Liver (tissue), 9 donors: ENCODE results near the gene CDH4. TPM values are rescaled to one million over a fixed set of nuclear protein-coding genes. Genes with fewer than 3 reads are reported as not detected.

Experiments
- DNase-seq: peaks from one replicate; pipeline ENCODE4 v3.0.0-alpha.2; 2017; ENCODE audit warnings: low spot score
- H3K27ac ChIP-seq, 2 donors: one replicate each; pipeline ENCODE4 v1.7.0; 2013; ENCODE audit warnings: inconsistent platforms in 2 of 2, low read length in 2 of 2, control low read depth in 1 of 2, low read depth in 1 of 2, mild to moderate bottlenecking in 1 of 2
- H3K27me3 ChIP-seq, 4 donors: one replicate each; pipeline versions ENCODE4 v1.6.1 to v1.7.0; 2013; ENCODE audit warnings: low read length in 3 of 4, inconsistent platforms in 1 of 4, mild to moderate bottlenecking in 1 of 4, moderate library complexity in 1 of 4; ENCODE audit not compliant: control insufficient read depth in 4 of 4, insufficient read depth in 4 of 4
- H3K36me3 ChIP-seq, 4 donors: one replicate each; pipeline versions ENCODE4 v1.6.1 to v1.7.0; 2013; ENCODE audit warnings: low read length in 3 of 4, mild to moderate bottlenecking in 3 of 4, low read depth in 1 of 4, moderate library complexity in 1 of 4; ENCODE audit not compliant: control insufficient read depth in 4 of 4, insufficient read depth in 3 of 4
- H3K4me1 ChIP-seq, 4 donors: one replicate each; pipeline versions ENCODE4 v1.6.1 to v1.7.0; 2013; ENCODE audit warnings: low read length in 3 of 4, mild to moderate bottlenecking in 3 of 4, moderate library complexity in 1 of 4; ENCODE audit not compliant: control insufficient read depth in 4 of 4, insufficient read depth in 4 of 4
- H3K4me3 ChIP-seq, 3 donors: one replicate each; pipeline versions ENCODE4 v1.6.1 to v1.7.0; 2013; ENCODE audit warnings: low read length in 3 of 3, control low read depth in 1 of 3, low read depth in 1 of 3, mild to moderate bottlenecking in 1 of 3
- H3K9ac ChIP-seq, 2 donors: one replicate each; pipeline ENCODE4 v1.7.0; 2013; ENCODE audit warnings: low read length in 2 of 2, mild to moderate bottlenecking in 2 of 2, moderate library complexity in 2 of 2, control low read depth in 1 of 2, low read depth in 1 of 2
- H3K9me3 ChIP-seq, 4 donors: one replicate each; pipeline versions ENCODE4 v1.6.1 to v1.7.0; 2013; ENCODE audit warnings: low read length in 3 of 4; ENCODE audit not compliant: control insufficient read depth in 4 of 4
- EGR1 ChIP-seq, 2 donors: IDR thresholded peaks; 2 replicates each; pipeline ENCODE4 v1.6.1; 2016 to 2018; ENCODE audit warnings: antibody characterized with exemption in 2 of 2, low read depth in 2 of 2
- FOXA1 ChIP-seq: IDR thresholded peaks from 2 replicates; pipeline ENCODE4 v1.6.1; 2016; ENCODE audit warnings: antibody characterized with exemption
- FOXA2 ChIP-seq: IDR thresholded peaks from 2 replicates; pipeline ENCODE4 v1.6.1; 2016; ENCODE audit warnings: antibody characterized with exemption
- GABPA ChIP-seq, 2 donors: IDR thresholded peaks in 1 of 2; conservative IDR thresholded peaks in 1 of 2; 2 replicates each; pipeline ENCODE4 v1.6.1; 2016; ENCODE audit warnings: antibody characterized with exemption in 2 of 2, mild to moderate bottlenecking in 1 of 2, moderate library complexity in 1 of 2
- HNF4A ChIP-seq, 2 donors: conservative IDR thresholded peaks; 2 replicates each; pipeline ENCODE4 v1.6.1; 2016; ENCODE audit warnings: antibody characterized with exemption in 2 of 2, mild to moderate bottlenecking in 2 of 2
- HNF4G ChIP-seq: IDR thresholded peaks from 2 replicates; pipeline ENCODE4 v1.6.1; 2016; ENCODE audit warnings: antibody characterized with exemption
- JUND ChIP-seq, 2 donors: IDR thresholded peaks; 2 replicates each; pipeline ENCODE4 v1.6.1; 2016; ENCODE audit warnings: antibody characterized with exemption in 2 of 2
- NR2F2 ChIP-seq: IDR thresholded peaks from 2 replicates; pipeline ENCODE4 v1.6.1; 2016; ENCODE audit warnings: antibody characterized with exemption
- RAD21 ChIP-seq, 2 donors: IDR thresholded peaks; 2 replicates each; pipeline ENCODE4 v1.6.1; 2016; ENCODE audit warnings: antibody characterized with exemption in 2 of 2, mild to moderate bottlenecking in 2 of 2
- RXRA ChIP-seq, 2 donors: IDR thresholded peaks; 2 replicates each; pipeline ENCODE4 v1.6.1; 2017 to 2018; ENCODE audit warnings: antibody characterized with exemption in 2 of 2, mild to moderate bottlenecking in 1 of 2
- SP1 ChIP-seq: IDR thresholded peaks from 2 replicates; pipeline ENCODE4 v1.6.1; 2018; ENCODE audit warnings: antibody characterized with exemption, mild to moderate bottlenecking
- TAF1 ChIP-seq: conservative IDR thresholded peaks from 2 replicates; pipeline ENCODE4 v1.6.1; 2016; ENCODE audit warnings: antibody characterized with exemption, mild to moderate bottlenecking
- YY1 ChIP-seq: IDR thresholded peaks from 2 replicates; pipeline ENCODE4 v1.6.1; 2016; ENCODE audit warnings: antibody characterized with exemption, mild to moderate bottlenecking
- WGBS: extraction: QIAGEN DNeasy Blood & Tissue Kit; methylation state at CpG from one replicate; pipeline ENCODE4 v1.1.7; 2013; 5-methylcytosine and 5-hydroxymethylcytosine counted together
- polyA plus RNA-seq, 2 donors: library from polyadenylated mRNA; stranded (reverse) in 1 of 2; unstranded in 1 of 2; fragments of 200-250 nt in 1 of 2; fragments of >200 nt in 1 of 2; fragmentation: Nextera tagmentation in 1 of 2; extraction: Ambion mirVana in 1 of 2; gene quantifications; one replicate each; pipeline versions ENCODE4 v1.2.1 to v1.2.3, GENCODE V29; 2013 to 2015
- total RNA-seq, 2 donors: library from RNA; depleted of rRNA; stranded (reverse); fragments of >200 nt; gene quantifications; one replicate each; pipeline ENCODE4 v1.2.3, GENCODE V29; 2014
- TF ChIP-seq, protein P1 (sequence below): IDR thresholded peaks from 2 replicates; pipeline ENCODE4 v1.6.1; 2016; ENCODE audit warnings: antibody characterized with exemption
- TF ChIP-seq, protein P2 (sequence below): IDR thresholded peaks from 2 replicates; pipeline ENCODE4 v1.6.1; 2016; ENCODE audit warnings: antibody characterized with exemption
- TF ChIP-seq, protein P3 (sequence below): fragments of 150-350 bp; IDR thresholded peaks from 2 replicates; pipeline ENCODE4 v1.5.1; 2017; ENCODE audit warnings: improper control_type of control experiment, low read depth, low read length; ENCODE audit not compliant: missing input control
- TF ChIP-seq, protein P4 (sequence below): IDR thresholded peaks from 2 replicates; pipeline ENCODE4 v1.6.1; 2016; ENCODE audit warnings: antibody characterized with exemption
- TF ChIP-seq, protein P5 (sequence below): IDR thresholded peaks from 2 replicates; pipeline ENCODE4 v1.6.1; 2016; ENCODE audit warnings: antibody characterized with exemption, mild to moderate bottlenecking
- donor health status: healthy.
- donor health status: healthy.
- donor health status: healthy.
- donor health status: healthy.
- donor health status: healthy.

CDH4 gene
- total and polyA plus RNA-seq, 4 donors, result 0.03 to 0.25 (median 0.19) TPM; not detected in 1

DNA sequence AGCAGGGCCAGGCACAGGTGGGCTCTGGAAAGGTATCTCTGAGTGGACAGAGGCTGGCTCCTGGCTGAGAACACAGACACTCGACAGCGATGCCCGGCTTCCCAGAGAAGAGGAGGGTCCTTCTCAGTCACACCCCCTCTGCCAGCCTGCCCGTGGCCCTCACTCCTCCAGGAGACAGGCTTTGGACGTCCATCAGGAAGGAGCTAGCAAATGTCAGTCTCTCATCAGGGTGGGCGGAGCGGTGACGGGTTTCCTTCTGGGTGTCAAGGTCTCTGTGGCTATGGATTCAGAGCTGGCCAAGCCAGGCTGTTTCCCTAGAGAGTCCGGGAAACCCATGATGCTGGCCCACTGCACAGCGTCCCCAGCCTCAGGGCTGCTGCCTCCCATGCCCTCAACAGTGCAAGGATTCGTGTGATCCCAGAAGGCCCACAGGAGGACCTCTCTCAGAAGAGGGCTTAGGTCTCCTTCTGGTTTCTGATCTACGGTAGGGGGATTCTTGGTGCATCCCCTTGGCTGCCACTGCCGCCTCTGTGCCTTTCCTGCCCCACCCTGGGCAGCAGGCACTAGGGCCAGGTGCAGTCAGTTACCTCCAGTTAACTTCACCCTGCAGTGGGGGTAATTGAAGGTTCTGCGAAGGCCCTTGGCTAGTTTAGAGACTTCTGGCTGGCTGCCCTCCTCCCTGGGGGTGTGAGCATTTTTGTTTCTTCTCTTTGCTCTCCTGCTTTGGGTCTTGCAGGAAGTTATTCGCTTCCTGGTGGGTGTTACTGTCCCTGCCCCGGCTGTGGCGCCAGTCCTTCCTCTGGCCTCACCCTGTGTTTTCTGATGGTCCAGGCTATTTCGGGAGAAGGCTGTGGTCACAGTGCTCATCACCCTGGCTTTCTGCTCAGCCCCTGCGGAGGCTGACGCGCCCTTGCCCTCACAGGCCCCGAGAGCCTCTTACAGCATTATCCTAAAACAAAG is 80.2 kb downstream of the CDH4 start:
- 56% methylated on average over 22 of the region's 22 CpGs for WGBS
- no peak overlapping the region for H3K9ac ChIP-seq
- no peaks in the 10 kb centered on the region for H3K9me3 ChIP-seq
- TF ChIP-seq SP1 (no peak), YY1 (no peak), FOXA1 (no peak), TAF1 (no peak)
- TF ChIP-seq, protein P1, sequence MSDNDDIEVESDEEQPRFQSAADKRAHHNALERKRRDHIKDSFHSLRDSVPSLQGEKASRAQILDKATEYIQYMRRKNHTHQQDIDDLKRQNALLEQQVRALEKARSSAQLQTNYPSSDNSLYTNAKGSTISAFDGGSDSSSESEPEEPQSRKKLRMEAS, result no peak
- no peak overlapping the region for H3K4me3 ChIP-seq
- no peaks in the 10 kb centered on the region for H3K4me1 ChIP-seq
- no peaks in the 10 kb centered on the region for H3K36me3 ChIP-seq
- no peak overlapping the region for H3K27ac ChIP-seq
- no peak for DNase-seq
- H3K27me3 ChIP-seq, result peaks cover 0 to 9% (median 0%) of the 10 kb centered on the region in 4 donors

DNA sequence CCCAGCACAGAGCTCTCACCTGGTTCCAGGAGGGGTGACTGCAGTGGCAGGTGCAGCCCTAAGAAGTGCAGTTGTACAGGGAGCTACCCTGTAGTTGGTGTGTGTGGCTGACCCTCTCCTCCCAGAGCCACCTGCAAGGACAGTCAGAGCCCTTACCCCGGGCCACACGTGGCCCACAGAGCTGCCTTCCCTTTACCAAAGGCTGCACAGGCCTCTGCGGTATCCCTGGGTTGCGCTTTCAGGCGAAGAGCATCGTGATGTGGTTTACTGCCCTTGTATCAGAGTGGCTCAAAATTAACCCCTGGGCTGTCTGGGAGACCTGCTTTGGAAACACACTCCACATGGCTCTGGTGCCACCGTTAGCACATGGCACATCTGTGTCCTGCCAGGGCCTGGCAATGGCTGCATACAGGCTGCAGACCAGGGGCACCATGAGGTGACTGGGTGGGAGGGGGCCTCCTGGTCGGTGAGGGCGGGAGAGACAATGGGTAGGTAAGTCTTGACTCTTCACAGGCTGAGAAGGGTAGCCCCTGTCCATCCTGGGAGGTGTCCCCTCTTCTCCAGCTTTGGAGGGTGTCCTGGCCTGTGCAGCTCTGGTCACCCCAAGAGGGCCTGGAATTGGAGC is 81.5 kb downstream of the CDH4 start:
- H3K4me3 ChIP-seq, result no peak overlapping the region
- TF ChIP-seq HNF4A (conservative IDR thresholded peaks at IDR 0.05), result no peak
- TF ChIP-seq, protein P2, sequence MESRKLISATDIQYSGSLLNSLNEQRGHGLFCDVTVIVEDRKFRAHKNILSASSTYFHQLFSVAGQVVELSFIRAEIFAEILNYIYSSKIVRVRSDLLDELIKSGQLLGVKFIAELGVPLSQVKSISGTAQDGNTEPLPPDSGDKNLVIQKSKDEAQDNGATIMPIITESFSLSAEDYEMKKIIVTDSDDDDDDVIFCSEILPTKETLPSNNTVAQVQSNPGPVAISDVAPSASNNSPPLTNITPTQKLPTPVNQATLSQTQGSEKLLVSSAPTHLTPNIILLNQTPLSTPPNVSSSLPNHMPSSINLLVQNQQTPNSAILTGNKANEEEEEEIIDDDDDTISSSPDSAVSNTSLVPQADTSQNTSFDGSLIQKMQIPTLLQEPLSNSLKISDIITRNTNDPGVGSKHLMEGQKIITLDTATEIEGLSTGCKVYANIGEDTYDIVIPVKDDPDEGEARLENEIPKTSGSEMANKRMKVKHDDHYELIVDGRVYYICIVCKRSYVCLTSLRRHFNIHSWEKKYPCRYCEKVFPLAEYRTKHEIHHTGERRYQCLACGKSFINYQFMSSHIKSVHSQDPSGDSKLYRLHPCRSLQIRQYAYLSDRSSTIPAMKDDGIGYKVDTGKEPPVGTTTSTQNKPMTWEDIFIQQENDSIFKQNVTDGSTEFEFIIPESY, result no peak
- TF ChIP-seq FOXA2, result no peak
- no peak for TF ChIP-seq EGR1 (IDR thresholded peaks at IDR 0.05; ENCODE audit: low read depth in 2 of 2)
- no peak for TF ChIP-seq JUND (IDR thresholded peaks at IDR 0.05)
- TF ChIP-seq HNF4G, result no peak
- no peak for TF ChIP-seq RAD21 (IDR thresholded peaks at IDR 0.05)
- no peak for TF ChIP-seq YY1
- TF ChIP-seq GABPA (IDR thresholded peaks at IDR 0.05 in 1 of 2, conservative IDR thresholded peaks at IDR 0.05 in 1 of 2), result no peak
- TF ChIP-seq, protein P1, result no peak
- TF ChIP-seq RXRA (IDR thresholded peaks at IDR 0.05), result no peak
- TF ChIP-seq FOXA1, result no peak
- no peak for TF ChIP-seq NR2F2
- TF ChIP-seq, protein P3, sequence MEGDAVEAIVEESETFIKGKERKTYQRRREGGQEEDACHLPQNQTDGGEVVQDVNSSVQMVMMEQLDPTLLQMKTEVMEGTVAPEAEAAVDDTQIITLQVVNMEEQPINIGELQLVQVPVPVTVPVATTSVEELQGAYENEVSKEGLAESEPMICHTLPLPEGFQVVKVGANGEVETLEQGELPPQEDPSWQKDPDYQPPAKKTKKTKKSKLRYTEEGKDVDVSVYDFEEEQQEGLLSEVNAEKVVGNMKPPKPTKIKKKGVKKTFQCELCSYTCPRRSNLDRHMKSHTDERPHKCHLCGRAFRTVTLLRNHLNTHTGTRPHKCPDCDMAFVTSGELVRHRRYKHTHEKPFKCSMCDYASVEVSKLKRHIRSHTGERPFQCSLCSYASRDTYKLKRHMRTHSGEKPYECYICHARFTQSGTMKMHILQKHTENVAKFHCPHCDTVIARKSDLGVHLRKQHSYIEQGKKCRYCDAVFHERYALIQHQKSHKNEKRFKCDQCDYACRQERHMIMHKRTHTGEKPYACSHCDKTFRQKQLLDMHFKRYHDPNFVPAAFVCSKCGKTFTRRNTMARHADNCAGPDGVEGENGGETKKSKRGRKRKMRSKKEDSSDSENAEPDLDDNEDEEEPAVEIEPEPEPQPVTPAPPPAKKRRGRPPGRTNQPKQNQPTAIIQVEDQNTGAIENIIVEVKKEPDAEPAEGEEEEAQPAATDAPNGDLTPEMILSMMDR, result no peak
- TF ChIP-seq, protein P4, sequence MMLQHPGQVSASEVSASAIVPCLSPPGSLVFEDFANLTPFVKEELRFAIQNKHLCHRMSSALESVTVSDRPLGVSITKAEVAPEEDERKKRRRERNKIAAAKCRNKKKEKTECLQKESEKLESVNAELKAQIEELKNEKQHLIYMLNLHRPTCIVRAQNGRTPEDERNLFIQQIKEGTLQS, result no peak
- TF ChIP-seq, protein P5, sequence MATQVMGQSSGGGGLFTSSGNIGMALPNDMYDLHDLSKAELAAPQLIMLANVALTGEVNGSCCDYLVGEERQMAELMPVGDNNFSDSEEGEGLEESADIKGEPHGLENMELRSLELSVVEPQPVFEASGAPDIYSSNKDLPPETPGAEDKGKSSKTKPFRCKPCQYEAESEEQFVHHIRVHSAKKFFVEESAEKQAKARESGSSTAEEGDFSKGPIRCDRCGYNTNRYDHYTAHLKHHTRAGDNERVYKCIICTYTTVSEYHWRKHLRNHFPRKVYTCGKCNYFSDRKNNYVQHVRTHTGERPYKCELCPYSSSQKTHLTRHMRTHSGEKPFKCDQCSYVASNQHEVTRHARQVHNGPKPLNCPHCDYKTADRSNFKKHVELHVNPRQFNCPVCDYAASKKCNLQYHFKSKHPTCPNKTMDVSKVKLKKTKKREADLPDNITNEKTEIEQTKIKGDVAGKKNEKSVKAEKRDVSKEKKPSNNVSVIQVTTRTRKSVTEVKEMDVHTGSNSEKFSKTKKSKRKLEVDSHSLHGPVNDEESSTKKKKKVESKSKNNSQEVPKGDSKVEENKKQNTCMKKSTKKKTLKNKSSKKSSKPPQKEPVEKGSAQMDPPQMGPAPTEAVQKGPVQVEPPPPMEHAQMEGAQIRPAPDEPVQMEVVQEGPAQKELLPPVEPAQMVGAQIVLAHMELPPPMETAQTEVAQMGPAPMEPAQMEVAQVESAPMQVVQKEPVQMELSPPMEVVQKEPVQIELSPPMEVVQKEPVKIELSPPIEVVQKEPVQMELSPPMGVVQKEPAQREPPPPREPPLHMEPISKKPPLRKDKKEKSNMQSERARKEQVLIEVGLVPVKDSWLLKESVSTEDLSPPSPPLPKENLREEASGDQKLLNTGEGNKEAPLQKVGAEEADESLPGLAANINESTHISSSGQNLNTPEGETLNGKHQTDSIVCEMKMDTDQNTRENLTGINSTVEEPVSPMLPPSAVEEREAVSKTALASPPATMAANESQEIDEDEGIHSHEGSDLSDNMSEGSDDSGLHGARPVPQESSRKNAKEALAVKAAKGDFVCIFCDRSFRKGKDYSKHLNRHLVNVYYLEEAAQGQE, result no peak
- no peak for TF ChIP-seq TAF1
- no peak for TF ChIP-seq SP1
- peaks cover 0 to 9% (median 0%) of the 10 kb centered on the region in 4 donors for H3K27me3 ChIP-seq
- no peak overlapping the region for H3K27ac ChIP-seq
- H3K9ac ChIP-seq, result no peak overlapping the region
- DNase-seq, result no peak
- 78% methylated on average over 9 of the region's 9 CpGs for WGBS
- H3K36me3 ChIP-seq, result no peaks in the 10 kb centered on the region
- H3K4me1 ChIP-seq, result no peaks in the 10 kb centered on the region
- no peaks in the 10 kb centered on the region for H3K9me3 ChIP-seq
